Stomach (tissue), 4 donors: ENCODE measurements around the gene MMP14.

Experiments used
- POLR2A ChIP-seq, 4 donors: fragments of 450-650 bp; IDR thresholded peaks; one replicate each; pipeline ENCODE4 v1.6.1; 2016; ENCODE audit warnings: antibody characterized with exemption in 4 of 4, control low read depth in 2 of 4, mild to moderate bottlenecking in 1 of 4, moderate library complexity in 1 of 4
- POLR2AphosphoS5 ChIP-seq, 3 donors: sonication (generic); formaldehyde crosslinking; IDR thresholded peaks; one replicate each; pipeline ENCODE4 v1.6.1; 2016; ENCODE audit warnings: antibody characterized with exemption in 3 of 3
- TF ChIP-seq, protein P1 (sequence below), 7 experiments: fragments of 450-650 bp in 4 of 7; fragments of 200-600 bp in 3 of 7; sonication (generic) in 3 of 7; IDR thresholded peaks; one replicate each; pipeline ENCODE4 v1.5.1; 2016 to 2019; ENCODE audit warnings: antibody characterized with exemption in 7 of 7, control low read depth in 2 of 7, mild to moderate bottlenecking in 1 of 7

DNA sequence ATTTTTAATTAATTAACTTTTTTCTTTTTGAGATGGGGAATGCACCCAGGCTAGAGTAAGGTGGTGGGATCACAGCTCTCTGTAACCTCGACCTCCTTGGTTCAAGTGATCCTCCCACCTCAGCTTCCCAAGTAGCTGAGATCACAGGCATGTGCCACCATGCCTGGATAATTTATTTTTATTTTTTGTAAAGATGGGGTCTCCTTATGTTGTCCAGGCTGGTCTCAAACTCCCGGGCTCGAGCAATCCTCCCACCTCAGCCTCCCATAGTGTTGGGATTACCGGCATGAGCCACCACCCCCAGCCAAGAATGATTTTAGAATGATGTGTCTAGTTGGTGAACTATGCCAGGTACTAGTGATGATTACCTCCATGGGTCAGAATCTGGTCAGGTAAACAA, 28.6 kb downstream of the MMP14 start:
- TF ChIP-seq, protein P1, sequence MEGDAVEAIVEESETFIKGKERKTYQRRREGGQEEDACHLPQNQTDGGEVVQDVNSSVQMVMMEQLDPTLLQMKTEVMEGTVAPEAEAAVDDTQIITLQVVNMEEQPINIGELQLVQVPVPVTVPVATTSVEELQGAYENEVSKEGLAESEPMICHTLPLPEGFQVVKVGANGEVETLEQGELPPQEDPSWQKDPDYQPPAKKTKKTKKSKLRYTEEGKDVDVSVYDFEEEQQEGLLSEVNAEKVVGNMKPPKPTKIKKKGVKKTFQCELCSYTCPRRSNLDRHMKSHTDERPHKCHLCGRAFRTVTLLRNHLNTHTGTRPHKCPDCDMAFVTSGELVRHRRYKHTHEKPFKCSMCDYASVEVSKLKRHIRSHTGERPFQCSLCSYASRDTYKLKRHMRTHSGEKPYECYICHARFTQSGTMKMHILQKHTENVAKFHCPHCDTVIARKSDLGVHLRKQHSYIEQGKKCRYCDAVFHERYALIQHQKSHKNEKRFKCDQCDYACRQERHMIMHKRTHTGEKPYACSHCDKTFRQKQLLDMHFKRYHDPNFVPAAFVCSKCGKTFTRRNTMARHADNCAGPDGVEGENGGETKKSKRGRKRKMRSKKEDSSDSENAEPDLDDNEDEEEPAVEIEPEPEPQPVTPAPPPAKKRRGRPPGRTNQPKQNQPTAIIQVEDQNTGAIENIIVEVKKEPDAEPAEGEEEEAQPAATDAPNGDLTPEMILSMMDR (IDR thresholded peaks at IDR 0.05): no peak
- TF ChIP-seq POLR2A (IDR thresholded peaks at IDR 0.05): no peak
- no peak for TF ChIP-seq POLR2AphosphoS5 (IDR thresholded peaks at IDR 0.05)
